Uterus (tissue), 2 donors: ENCODE results near the gene CNPY1.

ENCODE experiments used
- POLR2A ChIP-seq, 2 donors: fragments of 450-650 bp; IDR thresholded peaks; one replicate each; pipeline ENCODE4 v1.6.1; 2016; ENCODE audit warnings: antibody characterized with exemption in 2 of 2, mild to moderate bottlenecking in 1 of 2, moderate library complexity in 1 of 2
- TF ChIP-seq, protein P1 (sequence below), 4 experiments: fragments of 200-600 bp in 2 of 4; fragments of 450-650 bp in 2 of 4; sonication (generic) in 2 of 4; IDR thresholded peaks; one replicate each; pipeline ENCODE4 v1.5.1; 2016 to 2019; ENCODE audit warnings: antibody characterized with exemption in 4 of 4, mild to moderate bottlenecking in 2 of 4, moderate library complexity in 1 of 4

DNA sequence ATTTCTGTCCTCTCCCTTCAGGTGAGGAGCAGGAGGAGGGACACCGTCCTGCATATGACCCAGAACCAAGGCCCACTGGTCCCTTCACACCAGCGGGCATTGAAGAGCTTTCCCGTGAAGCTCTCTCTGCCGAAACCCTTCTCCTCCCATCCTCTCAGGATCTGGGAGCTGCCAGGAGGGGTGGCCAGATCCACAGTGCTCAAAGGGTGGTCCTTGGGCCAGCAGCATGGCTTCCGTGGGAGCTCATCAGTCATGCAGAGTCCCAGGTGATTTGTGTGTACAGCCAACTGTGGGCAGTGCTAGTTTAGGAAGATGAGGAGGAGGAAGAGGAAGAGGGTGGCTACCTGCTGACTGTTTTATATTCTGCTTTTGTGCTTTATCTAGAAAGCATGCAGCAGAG is 28.4 kb downstream of the CNPY1 start:
- TF ChIP-seq, protein P1, sequence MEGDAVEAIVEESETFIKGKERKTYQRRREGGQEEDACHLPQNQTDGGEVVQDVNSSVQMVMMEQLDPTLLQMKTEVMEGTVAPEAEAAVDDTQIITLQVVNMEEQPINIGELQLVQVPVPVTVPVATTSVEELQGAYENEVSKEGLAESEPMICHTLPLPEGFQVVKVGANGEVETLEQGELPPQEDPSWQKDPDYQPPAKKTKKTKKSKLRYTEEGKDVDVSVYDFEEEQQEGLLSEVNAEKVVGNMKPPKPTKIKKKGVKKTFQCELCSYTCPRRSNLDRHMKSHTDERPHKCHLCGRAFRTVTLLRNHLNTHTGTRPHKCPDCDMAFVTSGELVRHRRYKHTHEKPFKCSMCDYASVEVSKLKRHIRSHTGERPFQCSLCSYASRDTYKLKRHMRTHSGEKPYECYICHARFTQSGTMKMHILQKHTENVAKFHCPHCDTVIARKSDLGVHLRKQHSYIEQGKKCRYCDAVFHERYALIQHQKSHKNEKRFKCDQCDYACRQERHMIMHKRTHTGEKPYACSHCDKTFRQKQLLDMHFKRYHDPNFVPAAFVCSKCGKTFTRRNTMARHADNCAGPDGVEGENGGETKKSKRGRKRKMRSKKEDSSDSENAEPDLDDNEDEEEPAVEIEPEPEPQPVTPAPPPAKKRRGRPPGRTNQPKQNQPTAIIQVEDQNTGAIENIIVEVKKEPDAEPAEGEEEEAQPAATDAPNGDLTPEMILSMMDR (IDR thresholded peaks at IDR 0.05), result no peak
- TF ChIP-seq POLR2A (IDR thresholded peaks at IDR 0.05), result no peak
